Vagina (tissue), 2 donors: ENCODE measurements around the gene CHMP6. TPM values are rescaled to one million over a fixed set of nuclear protein-coding genes. Genes with fewer than 3 reads are reported as not detected.
A peak's percentile ranks its signal among the peaks of the same experiment; 100 is the strongest.

Experiments
- DNase-seq, 2 donors: peaks; one replicate each; pipeline ENCODE4 v3.0.0-alpha.2; 2017; ENCODE audit errors: extremely low spot score in 2 of 2
- H3K27ac ChIP-seq: fragments of 200-600 bp; sonication (generic); one replicate; pipeline ENCODE4 v1.5.1; 2019
- H3K27me3 ChIP-seq: fragments of 200-600 bp; sonication (generic); one replicate; pipeline ENCODE4 v1.5.1; 2019
- H3K36me3 ChIP-seq, 2 donors: fragments of 200-600 bp; sonication (generic); one replicate each; pipeline ENCODE4 v1.5.1; 2017 to 2019
- H3K4me1 ChIP-seq: fragments of 200-600 bp; sonication (generic); one replicate; pipeline ENCODE4 v1.5.1; 2019
- H3K4me3 ChIP-seq, 2 donors: fragments of 200-600 bp; sonication (generic); 1 replicate in 1 of 2; 2 replicates in 1 of 2; pipeline ENCODE4 v1.5.1; 2016 to 2019
- H3K9me3 ChIP-seq: fragments of 200-600 bp; sonication (generic); one replicate; pipeline ENCODE4 v1.5.1; 2019
- POLR2A ChIP-seq, 2 donors: fragments of 450-650 bp; IDR thresholded peaks; one replicate each; pipeline ENCODE4 v1.6.1; 2017; ENCODE audit warnings: antibody characterized with exemption in 2 of 2, mild to moderate bottlenecking in 2 of 2, moderate library complexity in 2 of 2
- POLR2AphosphoS5 ChIP-seq, 2 donors: sonication (generic); formaldehyde crosslinking; IDR thresholded peaks; one replicate each; pipeline ENCODE4 v1.9.0; 2017; ENCODE audit warnings: antibody characterized with exemption in 2 of 2, mild to moderate bottlenecking in 2 of 2, low read depth in 1 of 2; ENCODE audit not compliant: insufficient read depth in 1 of 2
- intact Hi-C: fragments of 100-400 bp; cut with DNase I; formaldehyde crosslinking; loops from one replicate; pipeline ENCODE4 v1.15.1; 2023
- total RNA-seq: library from RNA; depleted of rRNA; stranded (reverse); fragments of >200 nt; gene quantifications from one replicate; pipeline ENCODE4 v1.2.3, GENCODE V29; 2016
- TF ChIP-seq, protein P1 (sequence below), 3 experiments: fragments of 450-650 bp in 2 of 3; fragments of 200-600 bp in 1 of 3; sonication (generic) in 1 of 3; IDR thresholded peaks; one replicate each; pipeline ENCODE4 v1.5.1; 2017 to 2019; ENCODE audit warnings: antibody characterized with exemption in 3 of 3, mild to moderate bottlenecking in 2 of 3, moderate library complexity in 2 of 3

Gene CHMP6
- total RNA-seq, 1 donor from 2014 or later, result 31.7 TPM

DNA sequence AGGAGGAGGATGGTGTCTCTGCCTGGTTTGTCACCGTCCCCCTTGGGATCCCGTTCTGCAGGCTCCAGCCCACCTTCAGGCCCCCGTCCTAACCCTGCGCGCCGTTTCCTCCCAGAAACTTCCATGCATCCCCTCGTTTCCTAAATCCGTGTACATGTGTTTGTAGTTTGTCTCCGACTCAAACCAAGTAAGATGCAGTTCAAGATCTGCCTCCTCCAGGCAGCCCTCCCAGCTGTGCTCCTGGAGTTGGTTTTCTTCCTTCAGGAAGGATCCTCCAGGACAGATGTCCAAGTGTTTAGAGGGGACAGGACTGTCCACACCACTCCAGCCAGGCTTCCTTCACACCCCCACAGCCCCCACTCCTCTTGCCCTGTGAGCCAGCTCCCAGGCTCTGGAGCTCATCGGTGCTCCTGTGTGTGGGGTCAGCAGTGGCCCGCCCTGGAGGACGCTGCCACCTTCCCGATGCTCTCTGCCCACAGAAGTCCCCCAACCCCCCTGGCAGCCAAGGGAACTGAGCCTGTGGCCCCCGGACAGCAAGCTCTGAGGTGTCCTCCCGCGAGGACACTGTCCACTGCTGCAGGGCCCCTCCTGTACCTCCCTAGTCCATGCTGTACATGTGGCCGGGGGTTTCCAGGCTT, 54.6 kb downstream of the CHMP6 start:
- DNase-seq, result no peak
- H3K27ac ChIP-seq, result peak overlapping the region; percentile 7
- no peaks in the 10 kb centered on the region for H3K36me3 ChIP-seq
- H3K9me3 ChIP-seq, result no peaks in the 10 kb centered on the region
- H3K27me3 ChIP-seq, result no peaks in the 10 kb centered on the region
- intact Hi-C loops, result loop anchor here (5.0 kb wide), 1 partner anchor 41 kb away; no protein-coding TSS in a partner anchor
- TF ChIP-seq, protein P1, sequence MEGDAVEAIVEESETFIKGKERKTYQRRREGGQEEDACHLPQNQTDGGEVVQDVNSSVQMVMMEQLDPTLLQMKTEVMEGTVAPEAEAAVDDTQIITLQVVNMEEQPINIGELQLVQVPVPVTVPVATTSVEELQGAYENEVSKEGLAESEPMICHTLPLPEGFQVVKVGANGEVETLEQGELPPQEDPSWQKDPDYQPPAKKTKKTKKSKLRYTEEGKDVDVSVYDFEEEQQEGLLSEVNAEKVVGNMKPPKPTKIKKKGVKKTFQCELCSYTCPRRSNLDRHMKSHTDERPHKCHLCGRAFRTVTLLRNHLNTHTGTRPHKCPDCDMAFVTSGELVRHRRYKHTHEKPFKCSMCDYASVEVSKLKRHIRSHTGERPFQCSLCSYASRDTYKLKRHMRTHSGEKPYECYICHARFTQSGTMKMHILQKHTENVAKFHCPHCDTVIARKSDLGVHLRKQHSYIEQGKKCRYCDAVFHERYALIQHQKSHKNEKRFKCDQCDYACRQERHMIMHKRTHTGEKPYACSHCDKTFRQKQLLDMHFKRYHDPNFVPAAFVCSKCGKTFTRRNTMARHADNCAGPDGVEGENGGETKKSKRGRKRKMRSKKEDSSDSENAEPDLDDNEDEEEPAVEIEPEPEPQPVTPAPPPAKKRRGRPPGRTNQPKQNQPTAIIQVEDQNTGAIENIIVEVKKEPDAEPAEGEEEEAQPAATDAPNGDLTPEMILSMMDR (IDR thresholded peaks at IDR 0.05), result no peak
- TF ChIP-seq POLR2AphosphoS5 (IDR thresholded peaks at IDR 0.05; ENCODE audit: insufficient read depth in 1 of 2, low read depth in 1 of 2), result no peak
- H3K4me3 ChIP-seq, result no peak overlapping the region
- H3K4me1 ChIP-seq, result peaks cover 82% of the 10 kb centered on the region

DNA sequence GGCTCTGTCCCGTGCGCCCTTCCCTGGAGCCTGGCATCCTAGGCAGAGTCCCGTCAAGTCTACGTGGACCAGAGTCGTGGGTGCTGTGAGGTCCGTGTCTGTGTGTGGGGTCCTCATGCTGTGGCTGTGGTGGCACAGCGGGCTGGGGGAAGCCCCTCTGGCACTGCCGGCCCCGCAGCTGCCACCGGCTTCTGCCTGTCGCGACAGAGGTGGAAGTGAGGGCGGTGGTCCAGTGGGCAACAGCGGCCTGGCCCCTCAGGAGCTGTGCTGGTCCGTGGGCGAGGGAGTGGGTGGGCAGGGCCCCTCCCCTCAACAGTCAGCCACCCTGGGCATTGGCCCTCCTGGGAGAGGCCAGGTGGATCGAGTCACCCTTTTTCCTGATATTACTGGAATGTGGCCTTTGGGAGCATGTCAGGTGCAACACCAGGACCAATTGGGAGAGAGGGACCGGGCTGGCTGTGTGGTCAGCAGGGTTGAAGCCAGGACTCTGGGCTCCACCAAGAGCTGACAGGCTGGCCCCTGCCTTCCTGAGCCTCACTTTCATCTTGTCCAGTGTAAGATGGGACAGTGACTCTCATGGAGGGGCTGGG, 55.2 kb downstream of the CHMP6 start:
- Histone ChIP-seq H3K27ac (peak overlapping the region; percentile 7), H3K9me3 (no peaks in the 10 kb centered on the region)
- intact Hi-C loops, result loop anchor here (5.0 kb wide), 1 partner anchor 40 kb away; no protein-coding TSS in a partner anchor

DNA sequence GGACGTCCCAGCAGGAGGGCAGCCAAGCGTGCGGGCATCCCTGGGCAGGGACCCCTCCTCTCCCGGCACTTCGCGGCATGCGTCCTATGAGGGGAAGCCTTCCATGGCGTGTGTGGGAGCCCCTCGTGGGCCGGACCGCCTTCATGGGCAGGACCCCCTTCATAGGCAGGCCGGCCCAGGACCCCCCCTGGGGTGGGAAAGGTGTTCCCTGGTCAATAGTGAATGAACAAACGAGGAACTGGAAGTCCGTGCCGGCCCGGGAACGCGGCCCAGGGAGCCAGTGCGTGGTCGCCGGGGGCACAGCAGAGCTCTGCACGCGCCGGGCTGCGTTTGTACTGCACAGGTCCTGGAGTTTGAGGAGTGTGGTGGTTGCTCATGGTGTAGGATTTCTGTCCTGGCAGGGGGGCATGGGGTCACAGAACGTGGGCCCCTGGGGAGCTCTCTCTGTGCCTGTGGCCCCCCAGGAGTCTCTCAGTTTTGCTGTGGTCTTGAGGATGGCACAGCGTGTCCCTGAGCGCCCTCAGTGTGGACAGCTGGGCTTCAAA, 57.3 kb downstream of the CHMP6 start:
- TF ChIP-seq, protein P1 (IDR thresholded peaks at IDR 0.05), result no peak
- TF ChIP-seq POLR2AphosphoS5 (IDR thresholded peaks at IDR 0.05; ENCODE audit: insufficient read depth in 1 of 2, low read depth in 1 of 2), result no peak
- TF ChIP-seq POLR2A (IDR thresholded peaks at IDR 0.05), result no peak
- intact Hi-C loops, result loop anchor here (5.0 kb wide), 1 partner anchor 38 kb away; no protein-coding TSS in a partner anchor
- Histone ChIP-seq H3K4me3 (no peak overlapping the region), H3K27me3 (no peaks in the 10 kb centered on the region), H3K9me3 (no peaks in the 10 kb centered on the region), H3K4me1 (peaks cover 81% of the 10 kb centered on the region), H3K27ac (no peak overlapping the region), H3K36me3 (no peaks in the 10 kb centered on the region)
- DNase-seq, result no peak

More for the DNA sequence above, 55.2 kb downstream of the CHMP6 start:
- DNase-seq, result no peak
- Histone ChIP-seq H3K4me1 (peaks cover 83% of the 10 kb centered on the region), H3K4me3 (no peak overlapping the region), H3K36me3 (no peaks in the 10 kb centered on the region), H3K27me3 (no peaks in the 10 kb centered on the region)
- TF ChIP-seq POLR2AphosphoS5 (IDR thresholded peaks at IDR 0.05; ENCODE audit: insufficient read depth in 1 of 2, low read depth in 1 of 2), result no peak
- no peak for TF ChIP-seq POLR2A (IDR thresholded peaks at IDR 0.05)
- TF ChIP-seq, protein P1 (IDR thresholded peaks at IDR 0.05), result no peak

DNA sequence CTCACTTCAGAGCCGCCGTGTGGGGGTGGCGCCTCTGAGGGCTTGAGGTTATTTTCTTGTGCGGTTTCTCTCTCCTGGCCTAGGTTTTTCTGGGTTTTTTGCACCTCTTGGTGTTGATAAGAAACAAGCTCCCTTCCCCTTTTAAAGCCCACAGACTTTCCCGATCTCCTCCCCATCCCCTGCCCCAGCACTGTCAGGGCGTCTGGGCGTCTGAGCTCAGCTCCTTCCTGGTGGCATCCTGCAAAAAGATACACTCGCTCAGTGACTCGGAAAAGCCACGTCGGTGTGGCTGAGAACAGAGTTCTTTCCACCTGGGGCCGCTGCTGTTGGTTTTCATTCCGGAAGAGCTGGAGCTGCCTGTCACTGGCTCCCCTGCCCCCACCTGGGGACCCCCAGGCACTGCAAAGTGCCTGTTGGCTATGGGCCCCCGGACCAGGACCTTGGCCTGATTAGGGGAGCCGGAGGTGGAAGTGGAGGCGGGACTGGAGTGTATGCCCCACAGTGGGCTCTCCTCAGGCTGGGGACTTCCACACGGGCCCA, 57.8 kb downstream of the CHMP6 start:
- intact Hi-C loops, result loop anchor here (5.0 kb wide), 1 partner anchor 38 kb away; no protein-coding TSS in a partner anchor
- Histone ChIP-seq H3K4me3 (no peak overlapping the region), H3K4me1 (peaks cover 76% of the 10 kb centered on the region), H3K27me3 (no peaks in the 10 kb centered on the region), H3K36me3 (no peaks in the 10 kb centered on the region), H3K27ac (peak overlapping the region; percentile 60), H3K9me3 (no peaks in the 10 kb centered on the region)
- no peak for DNase-seq
- TF ChIP-seq POLR2AphosphoS5 (IDR thresholded peaks at IDR 0.05; ENCODE audit: insufficient read depth in 1 of 2, low read depth in 1 of 2), result no peak
- TF ChIP-seq, protein P1 (IDR thresholded peaks at IDR 0.05), result no peak
- no peak for TF ChIP-seq POLR2A (IDR thresholded peaks at IDR 0.05)

Other genes with a start within 250 kb of the CHMP6 start
- 113 TPM for gene BAIAP2, start 43.3 kb downstream of the CHMP6 start, total RNA-seq
- not detected for gene PVALEF, start 173.7 kb downstream of the CHMP6 start, total RNA-seq
- 6.4 TPM for gene AATK, start 174.4 kb downstream of the CHMP6 start, total RNA-seq
- 6.1 TPM for gene CEP131, start 231.1 kb downstream of the CHMP6 start, total RNA-seq
- gene TEPSIN, start 247.2 kb downstream of the CHMP6 start, total RNA-seq, result 35.4 TPM
- gene NDUFAF8, start 247.5 kb downstream of the CHMP6 start, total RNA-seq, result 52.5 TPM